Measurements from ENCODE around the gene CAMK1D.

Gene CAMK1D

GRCh38 chr10:12768156-12769100 lies 419.1 kb downstream of the CAMK1D start:
- DNase-seq (ENCODE audit: low spot score): no peak

DNA sequence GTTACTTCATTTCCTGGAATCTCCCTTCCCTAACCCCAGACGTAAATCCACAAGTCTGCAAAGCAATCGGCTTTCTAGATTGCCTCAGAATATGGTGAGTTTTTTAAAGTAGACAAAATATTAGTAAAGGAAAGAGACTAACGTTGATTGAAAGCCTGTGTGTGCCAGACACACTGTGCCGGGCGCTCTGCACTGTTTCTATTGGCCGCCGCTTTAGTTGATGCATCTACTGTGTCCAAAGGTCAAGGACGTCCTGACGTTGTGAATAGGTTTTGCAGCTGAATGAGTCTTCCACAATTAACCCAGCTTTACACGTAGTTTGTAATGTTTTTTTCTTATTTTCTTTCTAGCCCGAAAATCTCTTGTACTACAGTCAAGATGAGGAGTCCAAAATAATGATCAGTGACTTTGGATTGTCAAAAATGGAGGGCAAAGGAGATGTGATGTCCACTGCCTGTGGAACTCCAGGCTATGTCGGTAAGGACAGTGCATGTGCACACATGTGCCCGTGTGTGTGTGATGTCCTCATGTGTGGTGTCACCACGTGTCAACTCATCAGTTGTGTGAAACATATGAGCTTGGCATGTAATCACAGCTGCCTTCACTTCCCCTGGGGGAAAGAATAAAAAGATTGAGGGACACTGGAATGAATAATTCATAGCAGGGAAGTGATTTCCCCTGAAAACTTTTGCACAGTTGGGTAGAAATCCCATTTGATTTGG lies 420.1 kb downstream of the CAMK1D start:
- DNase-seq (ENCODE audit: low spot score): no peak

DNA sequence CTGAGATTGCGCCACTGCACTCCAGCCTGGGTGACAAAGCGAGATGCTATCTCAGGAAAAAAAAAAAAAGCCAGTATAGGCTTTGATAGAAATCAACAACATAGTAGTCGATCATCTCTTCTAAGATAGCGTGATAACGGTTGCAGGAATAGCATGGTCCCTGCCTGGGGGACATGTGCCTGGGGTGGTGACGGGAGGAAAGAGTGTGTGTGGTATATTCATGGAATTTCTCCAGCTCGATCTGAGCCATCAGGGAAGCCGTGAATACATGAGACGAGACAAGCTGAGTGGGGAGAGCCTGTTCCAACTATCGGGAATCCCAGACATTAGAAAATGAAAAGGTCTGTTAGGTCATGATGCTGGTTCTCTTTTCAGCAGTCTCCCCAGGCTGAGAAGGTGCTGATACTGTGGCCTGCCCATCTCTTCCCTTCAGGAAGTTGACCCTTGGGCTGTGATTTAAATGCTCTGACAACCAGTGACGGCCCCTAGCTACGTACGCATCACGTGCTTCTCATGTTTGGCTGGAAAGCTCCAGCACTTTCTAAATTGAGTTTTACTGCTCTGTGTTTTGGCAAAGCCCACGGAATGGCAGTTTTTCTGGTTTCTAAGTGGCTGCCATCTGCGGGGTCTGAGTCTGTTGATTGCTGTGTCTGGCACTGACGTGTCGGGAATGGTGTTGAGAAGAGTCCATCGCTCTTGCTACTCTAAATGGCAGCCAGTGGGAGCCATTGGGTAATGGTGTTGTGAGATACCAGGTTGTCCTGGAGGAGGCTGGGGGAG lies 422.8 kb downstream of the CAMK1D start:
- no peak for DNase-seq (ENCODE audit: low spot score)

DNA sequence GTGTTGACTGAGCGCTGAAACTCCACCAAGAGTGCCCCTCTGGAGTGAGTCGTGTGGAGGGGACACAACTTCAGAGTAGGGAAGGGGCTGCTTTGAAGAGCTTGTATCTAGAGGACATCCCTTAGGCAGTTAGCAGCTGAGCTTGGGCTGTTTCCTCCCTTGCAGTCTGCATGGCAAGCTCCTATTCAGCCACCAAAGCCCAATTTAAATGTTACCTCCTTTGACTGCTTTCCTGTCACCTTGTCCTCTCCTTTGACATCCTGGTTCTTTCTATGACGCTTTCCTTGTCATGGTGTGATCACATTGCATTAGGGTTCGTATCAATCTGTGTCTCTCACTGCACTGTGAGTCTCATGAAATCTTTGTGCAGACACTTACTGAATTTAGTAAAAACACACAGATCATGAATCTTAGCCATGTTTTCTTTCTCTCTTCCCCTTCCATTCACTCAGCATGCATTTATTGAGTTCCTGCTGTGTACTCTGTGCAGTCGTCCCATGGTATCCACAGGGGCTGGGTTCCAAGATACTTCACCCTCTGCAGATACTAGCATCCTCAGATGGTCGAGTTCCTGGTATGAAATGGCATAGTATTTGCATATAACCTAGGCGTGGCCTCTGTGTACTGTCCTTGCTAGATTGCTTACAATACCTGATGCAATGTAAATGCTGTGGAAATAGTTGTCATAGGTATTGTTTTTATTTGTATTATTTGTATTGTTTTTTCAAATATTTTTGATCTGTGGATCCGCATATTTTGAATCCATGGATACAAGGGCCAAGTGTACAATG lies 423.6 kb downstream of the CAMK1D start:
- DNase-seq (ENCODE audit: low spot score): no peak

- DNase-seq (ENCODE audit: low spot score): no peak
These were observed 425.0 kb downstream of the CAMK1D start for GRCh38 chr10:12774204-12774894.

DNA sequence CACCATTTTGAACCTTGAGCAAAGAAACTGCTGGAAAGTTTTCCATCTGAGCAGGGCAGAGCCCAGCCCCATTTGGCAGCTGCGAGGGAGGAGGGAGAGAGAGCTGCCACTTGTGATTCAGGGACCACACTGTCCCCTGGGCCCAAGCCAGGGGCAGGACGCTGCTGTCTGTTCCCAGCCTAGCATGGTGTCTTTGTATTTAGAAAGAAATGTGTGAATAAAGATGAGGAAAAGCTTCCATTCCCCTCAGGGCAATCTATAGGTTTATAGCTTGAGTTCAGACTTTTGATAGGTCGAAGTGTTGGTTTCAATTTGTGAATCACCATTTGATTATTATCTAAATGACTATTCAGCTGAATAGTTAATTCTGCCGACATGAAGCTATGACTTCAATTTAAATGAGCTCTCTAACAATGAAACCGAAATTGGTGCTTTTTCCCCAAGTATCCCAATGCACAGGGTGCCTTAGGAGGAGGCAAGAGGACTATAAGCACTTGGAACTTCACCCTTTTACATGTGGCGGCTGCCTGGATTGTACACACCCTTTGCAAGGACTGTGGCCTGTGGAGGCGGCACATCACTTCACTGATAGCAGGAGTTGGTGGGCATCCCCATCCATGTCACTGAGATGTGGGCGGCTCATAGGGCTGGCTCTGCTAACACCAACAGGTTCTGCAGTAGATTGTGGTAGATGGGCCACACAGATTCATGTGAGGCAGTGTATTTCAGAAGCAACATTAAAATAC lies 428.7 kb downstream of the CAMK1D start:
- DNase-seq (ENCODE audit: low spot score): no peak

DNA sequence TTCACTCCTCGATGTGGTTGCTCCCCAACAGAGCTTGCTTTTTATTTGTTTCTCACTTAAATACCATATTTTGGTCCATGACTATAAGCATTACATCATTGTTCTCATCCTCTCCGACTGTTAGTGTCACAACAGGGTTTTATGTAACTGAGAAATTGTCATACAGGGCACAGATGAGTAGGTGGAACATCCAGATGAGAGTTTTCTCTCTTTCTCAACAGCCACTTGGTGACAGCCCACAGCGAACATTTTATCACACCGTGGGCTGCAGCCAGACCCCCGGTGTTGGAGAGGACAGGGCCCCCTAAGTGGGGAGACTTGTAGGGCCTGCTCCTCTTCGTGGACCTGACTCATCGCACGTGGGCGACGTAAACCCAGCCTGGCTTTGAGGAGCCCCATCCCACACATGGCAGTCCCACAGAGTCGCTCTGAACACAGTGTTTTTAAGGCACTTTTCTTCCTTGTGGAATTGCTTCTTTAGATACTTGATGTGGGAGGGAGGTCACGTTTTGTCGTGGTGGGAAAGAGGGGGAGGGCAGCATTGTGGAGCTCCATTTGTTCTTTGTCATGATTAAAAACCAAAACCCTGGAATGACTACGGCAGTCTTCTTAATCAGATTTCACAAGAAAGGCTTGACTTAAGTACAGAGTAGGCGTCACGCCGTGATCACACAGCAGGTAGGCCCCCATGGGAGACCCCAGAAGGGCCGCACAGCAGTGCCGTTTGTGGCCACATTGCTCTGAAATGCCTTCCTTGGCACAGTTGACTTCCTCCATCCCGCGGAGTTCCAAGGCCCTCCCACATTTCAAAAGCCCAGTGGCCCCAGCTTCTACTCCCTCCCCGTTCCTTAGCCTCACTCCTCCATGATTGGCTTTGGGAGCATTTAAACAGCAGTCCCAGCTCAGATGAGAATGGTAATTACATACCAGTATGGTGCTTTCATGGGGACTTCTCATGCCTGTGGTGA lies 431.6 kb downstream of the CAMK1D start:
- no peak for DNase-seq (ENCODE audit: low spot score)

DNA sequence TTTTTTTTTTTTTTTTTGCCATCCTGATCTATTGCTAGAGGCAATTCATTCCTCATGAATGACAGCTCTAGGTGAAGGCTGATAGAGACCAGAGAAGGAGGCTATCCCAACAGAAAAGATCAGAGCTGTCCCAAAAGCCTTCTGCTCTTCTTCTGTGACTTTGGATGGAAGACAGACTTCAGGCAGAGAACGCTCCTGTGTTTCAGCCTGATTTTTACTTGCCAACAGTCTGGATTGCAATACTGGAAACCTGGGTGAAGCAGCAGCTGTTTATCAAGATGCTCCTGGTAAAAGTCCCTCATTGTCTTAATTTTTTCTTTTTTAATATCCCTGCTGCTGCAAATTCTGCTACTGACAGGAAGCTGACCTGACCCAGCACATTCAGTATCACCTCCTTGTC lies 432.6 kb downstream of the CAMK1D start:
- no peak for DNase-seq (ENCODE audit: low spot score)

GRCh38 chr10:12782537-12782936 lies 433.2 kb downstream of the CAMK1D start:
- DNase-seq (ENCODE audit: low spot score): no peak

DNA sequence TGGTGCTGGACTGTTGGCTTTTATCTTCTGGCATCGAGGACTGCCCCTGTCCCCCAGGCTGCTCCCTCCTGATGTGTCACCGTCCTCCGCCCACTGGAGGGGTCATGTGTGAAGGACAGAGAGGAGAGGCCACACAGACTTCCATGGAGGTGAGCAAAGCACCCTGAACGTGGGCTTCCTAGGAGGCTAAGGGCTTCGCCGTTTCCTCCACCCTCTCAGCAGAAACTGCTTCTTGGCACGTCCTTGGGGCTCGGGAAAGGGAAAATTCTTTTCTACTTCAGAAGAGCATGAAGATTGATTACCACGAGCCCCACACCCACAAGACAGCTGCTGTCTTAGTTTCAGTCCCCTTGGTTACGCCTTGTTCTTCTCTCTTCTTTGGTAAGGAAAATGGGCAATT lies 433.9 kb downstream of the CAMK1D start:
- no peak for DNase-seq (ENCODE audit: low spot score)

GRCh38 chr10:12784646-12785045 lies 435.3 kb downstream of the CAMK1D start:
- no peak for DNase-seq (ENCODE audit: low spot score)

- DNase-seq (ENCODE audit: low spot score): no peak
These were observed 436.1 kb downstream of the CAMK1D start for GRCh38 chr10:12785415-12785831.

DNA sequence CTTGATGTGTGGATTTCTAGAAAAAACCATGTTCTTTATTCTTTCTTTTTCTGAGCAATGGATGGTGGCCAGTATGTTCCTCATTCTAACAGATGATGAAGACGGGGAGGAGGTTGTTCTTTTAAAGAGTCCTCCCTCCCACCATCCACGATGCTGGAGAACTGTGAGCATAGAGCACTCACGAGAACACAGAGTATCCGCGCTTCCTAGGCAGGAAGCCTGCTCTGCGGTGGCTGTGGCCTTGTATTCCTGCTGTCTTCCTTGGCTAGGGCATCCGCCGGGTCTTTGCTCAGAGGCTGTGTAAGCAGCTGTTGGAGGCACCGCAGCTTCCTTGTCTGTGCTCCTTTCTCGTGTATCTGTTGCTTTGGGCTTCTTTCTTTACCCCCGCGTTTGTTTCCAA lies 437.9 kb downstream of the CAMK1D start:
- no peak for DNase-seq (ENCODE audit: low spot score)

GRCh38 chr10:12788277-12788676 lies 438.9 kb downstream of the CAMK1D start:
- DNase-seq (ENCODE audit: low spot score): no peak

DNA sequence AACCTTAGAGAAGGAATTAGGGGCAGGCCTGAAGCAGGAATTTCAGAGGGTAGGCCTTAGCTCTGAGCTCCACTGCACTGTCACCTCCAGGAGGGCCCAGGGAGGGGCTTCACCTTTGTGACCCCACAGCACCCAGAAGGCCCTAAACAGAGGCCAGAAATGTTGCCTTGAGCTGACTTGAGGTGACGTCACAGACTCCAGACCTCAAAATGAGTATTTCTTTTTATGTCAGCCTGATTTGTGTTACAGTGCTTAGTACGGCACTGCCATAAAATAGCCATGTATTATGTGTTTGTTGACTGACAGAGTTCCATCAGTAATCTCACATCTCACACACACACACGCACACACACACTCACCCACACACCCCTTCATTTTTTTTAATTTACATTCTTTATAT lies 440.9 kb downstream of the CAMK1D start:
- DNase-seq (ENCODE audit: low spot score): no peak

DNA sequence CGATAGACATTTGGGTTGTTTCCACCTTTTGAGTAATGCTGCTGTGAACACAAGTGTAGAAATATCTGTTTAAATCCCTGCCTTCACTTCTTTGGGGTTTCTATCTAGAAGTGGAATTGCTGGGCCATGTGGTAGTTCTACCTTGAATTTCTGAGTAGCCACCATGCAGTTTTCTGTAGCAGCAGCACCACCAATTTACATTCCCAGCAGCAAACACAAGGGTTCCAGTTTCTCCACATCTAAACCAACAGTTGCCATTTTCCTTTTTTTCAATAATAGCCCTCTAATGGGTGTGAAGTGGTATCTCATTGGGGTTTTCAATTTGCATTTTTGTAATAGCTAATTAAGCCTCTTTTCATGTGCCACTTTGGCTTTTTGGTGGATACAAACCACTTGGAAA lies 442.4 kb downstream of the CAMK1D start:
- DNase-seq (ENCODE audit: low spot score): no peak

GRCh38 chr10:12792889-12793556 lies 443.7 kb downstream of the CAMK1D start:
- DNase-seq (ENCODE audit: low spot score): no peak

GRCh38 chr10:12795315-12796110 lies 446.2 kb downstream of the CAMK1D start:
- no peak for DNase-seq (ENCODE audit: low spot score)
